ENCODE data around the gene ZNF326. TPM values are rescaled to one million over a fixed set of nuclear protein-coding genes. Genes with fewer than 3 reads are reported as not detected.

ZNF326 gene
- total RNA-seq, 4 donors from 2014 or later, result 7.9 to 25.3 (median 18.8) TPM

GRCh38 chr1:89959719-89960118, 35.2 kb upstream of the ZNF326 start:
- H3K4me1 ChIP-seq, result peaks cover 0 to 19% (median 6%) of the 10 kb centered on the region in 3 donors
- no peak for DNase-seq
- H3K4me3 ChIP-seq, result no peak overlapping the region
- H3K27me3 ChIP-seq, result no peaks in the 10 kb centered on the region
- no peaks in the 10 kb centered on the region for H3K36me3 ChIP-seq
- intact Hi-C loops (cut with DNase I), result no loop called here
- TF ChIP-seq CTCF (IDR thresholded peaks at IDR 0.05), result no peak
- no peak for TF ChIP-seq POLR2A (IDR thresholded peaks at IDR 0.05)
- no peak overlapping the region for H3K27ac ChIP-seq
- H3K9me3 ChIP-seq, result no peaks in the 10 kb centered on the region
- 92 to 100% methylated on average over 2 of the region's 2 CpGs for WGBS, 2 donors

- Histone ChIP-seq H3K9me3 (no peaks in the 10 kb centered on the region), H3K4me1 (peaks cover 0 to 21% (median 5%) of the 10 kb centered on the region in 3 donors), H3K27ac (no peak overlapping the region), H3K27me3 (no peaks in the 10 kb centered on the region), H3K4me3 (no peak overlapping the region), H3K36me3 (no peaks in the 10 kb centered on the region)
- 54 to 74% methylated on average over 6 of the region's 6 CpGs for WGBS, 2 donors
- TF ChIP-seq CTCF (IDR thresholded peaks at IDR 0.05) (no peak), POLR2A (IDR thresholded peaks at IDR 0.05) (no peak)
- intact Hi-C loops (cut with DNase I), result no loop called here
- DNase-seq, result no peak
Measured at GRCh38 chr1:89962024-89962741, 32.7 kb upstream of the ZNF326 start.

GRCh38 chr1:89962742-89963075, 32.2 kb upstream of the ZNF326 start:
- Histone ChIP-seq H3K9me3 (no peaks in the 10 kb centered on the region), H3K4me3 (no peak overlapping the region), H3K36me3 (no peaks in the 10 kb centered on the region), H3K27ac (no peak overlapping the region), H3K27me3 (no peaks in the 10 kb centered on the region), H3K4me1 (peaks cover 0 to 16% (median 0%) of the 10 kb centered on the region in 3 donors)
- intact Hi-C loops (cut with DNase I), result no loop called here
- 77 to 81% methylated on average over 1 of the region's 1 CpG for WGBS, 2 donors
- TF ChIP-seq CTCF (IDR thresholded peaks at IDR 0.05) (no peak), POLR2A (IDR thresholded peaks at IDR 0.05) (no peak)
- no peak for DNase-seq

GRCh38 chr1:89965193-89965768, 29.6 kb upstream of the ZNF326 start:
- no peak overlapping the region for H3K27ac ChIP-seq
- H3K4me3 ChIP-seq, result no peak overlapping the region
- H3K36me3 ChIP-seq, result no peaks in the 10 kb centered on the region
- H3K27me3 ChIP-seq, result no peaks in the 10 kb centered on the region
- no peaks in the 10 kb centered on the region for H3K9me3 ChIP-seq
- no peak for TF ChIP-seq CTCF (IDR thresholded peaks at IDR 0.05)
- TF ChIP-seq POLR2A (IDR thresholded peaks at IDR 0.05), result no peak
- 46 to 51% methylated on average over 4 of the region's 4 CpGs for WGBS, 2 donors
- DNase-seq, result no peak
- peaks cover 0 to 13% (median 0%) of the 10 kb centered on the region in 3 donors for H3K4me1 ChIP-seq
- intact Hi-C loops (cut with DNase I), result no loop called here

- DNase-seq, result no peak
- H3K36me3 ChIP-seq, result no peaks in the 10 kb centered on the region
- TF ChIP-seq CTCF (IDR thresholded peaks at IDR 0.05) (no peak), POLR2A (IDR thresholded peaks at IDR 0.05) (no peak)
- H3K4me3 ChIP-seq, result no peak overlapping the region
- H3K4me1 ChIP-seq, result peaks cover 0 to 13% (median 0%) of the 10 kb centered on the region in 3 donors
- 40 to 47% methylated on average over 5 of the region's 5 CpGs for WGBS, 2 donors
- H3K9me3 ChIP-seq, result no peaks in the 10 kb centered on the region
- H3K27ac ChIP-seq, result no peak overlapping the region
- intact Hi-C loops (cut with DNase I), result no loop called here
- no peaks in the 10 kb centered on the region for H3K27me3 ChIP-seq
Measured at GRCh38 chr1:89966656-89967055, 28.3 kb upstream of the ZNF326 start.

All from esophagus squamous epithelium (tissue), 5 donors.